PC-9 (cell line): ENCODE measurements around the gene OR8B8.

ENCODE experiments used
- CTCF ChIP-seq: fragments of 200-600 bp; sonication (generic); conservative IDR thresholded peaks from 2 replicates; pipeline ENCODE4 v1.6.1; 2017; ENCODE audit warnings: mixed run types, antibody characterized with exemption, mild to moderate bottlenecking, moderate library complexity
- EZH2 ChIP-seq: fragments of 200-600 bp; sonication (generic); IDR thresholded peaks from 2 replicates; pipeline ENCODE4 v1.8.0; 2017; ENCODE audit warnings: antibody characterized with exemption, low read depth

GRCh38 chr11:124454552-124454951 lies 9.1 kb upstream of the OR8B8 start:
- TF ChIP-seq EZH2 (no peak), CTCF (no peak)
